ENCODE measurements around the gene DPYD.

Gene DPYD

DNA sequence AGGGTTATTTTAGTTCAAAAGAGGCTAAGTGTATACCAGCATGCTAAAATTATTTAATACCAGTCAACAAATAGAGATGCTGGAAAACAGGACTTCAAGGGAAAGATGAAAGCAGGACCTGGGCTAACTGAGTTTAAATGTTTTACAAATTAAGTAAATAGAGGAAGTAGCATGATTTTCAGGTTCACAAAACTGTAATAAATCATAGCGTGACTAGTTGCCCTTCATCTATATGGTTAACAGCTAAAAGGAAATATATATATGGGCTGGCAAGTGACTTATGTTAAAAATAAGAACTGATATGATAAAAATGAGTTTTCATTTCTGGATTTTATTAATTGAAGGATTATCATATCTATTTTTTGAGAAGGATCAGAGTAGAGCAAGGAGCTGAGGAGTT lies 25.6 kb downstream of the DPYD start:
- no peak for TF ChIP-seq GATA1 (IDR thresholded peaks at IDR 0.05; ENCODE audit: low read depth, low read length)
- DNase-seq: no peak

- TF ChIP-seq POLR2A (IDR thresholded peaks at IDR 0.05; ENCODE audit: low read length): no peak
- no peak for TF ChIP-seq GATA1 (IDR thresholded peaks at IDR 0.05; ENCODE audit: low read depth, low read length)
Measured at GRCh38 chr1:97893844-97894243, 27.0 kb downstream of the DPYD start.

DNA sequence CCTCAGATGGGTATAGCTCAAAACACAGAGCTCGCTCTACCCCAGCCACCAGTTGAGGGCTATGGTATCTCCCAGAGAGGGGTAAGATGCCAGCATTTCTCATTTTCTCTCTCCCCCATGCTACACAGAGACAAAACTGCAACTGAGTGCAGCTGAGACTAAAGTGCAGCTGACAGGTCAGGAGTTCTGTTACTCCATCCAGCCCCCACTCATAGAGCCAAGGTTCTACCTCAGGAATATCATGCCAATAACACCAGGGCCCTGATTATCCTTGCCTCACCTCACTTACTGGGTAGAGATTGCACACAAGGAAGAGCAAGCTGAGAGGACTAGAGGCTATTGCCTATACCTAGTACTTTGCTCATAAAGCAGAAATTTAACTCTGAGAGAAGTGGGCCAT lies 34.6 kb downstream of the DPYD start:
- DNase-seq: no peak
- TF ChIP-seq POLR2A (IDR thresholded peaks at IDR 0.05; ENCODE audit: low read length) (no peak), GATA1 (IDR thresholded peaks at IDR 0.05; ENCODE audit: low read depth, low read length) (no peak)

More at GRCh38 chr1:97893844-97894243, 27.0 kb downstream of the DPYD start:
- no peak for DNase-seq

GRCh38 chr1:97883823-97884222 lies 37.0 kb downstream of the DPYD start:
- TF ChIP-seq POLR2A (IDR thresholded peaks at IDR 0.05; ENCODE audit: low read length) (no peak), GATA1 (IDR thresholded peaks at IDR 0.05; ENCODE audit: low read depth, low read length) (no peak)
- DNase-seq: no peak

DNA sequence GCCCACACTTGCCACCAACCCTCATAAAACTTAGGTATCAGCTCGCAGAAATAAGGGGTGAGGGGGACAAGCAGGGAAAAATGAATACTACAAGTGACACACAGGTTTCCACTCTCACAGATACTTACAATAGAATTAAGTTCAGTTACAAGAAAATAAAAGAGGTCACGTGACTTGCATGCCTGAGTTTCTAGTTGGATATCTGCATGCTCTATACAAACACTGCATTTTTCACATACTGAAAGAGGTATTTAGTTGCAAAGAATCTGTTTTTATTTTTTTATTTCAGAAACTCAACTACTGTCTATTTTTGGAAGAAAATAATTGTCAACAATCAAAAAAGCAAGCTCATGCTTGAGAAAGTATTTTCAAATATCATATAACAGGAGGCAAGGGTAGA lies 43.5 kb downstream of the DPYD start:
- DNase-seq: no peak
- TF ChIP-seq POLR2A (IDR thresholded peaks at IDR 0.05; ENCODE audit: low read length): no peak
- no peak for TF ChIP-seq GATA1 (IDR thresholded peaks at IDR 0.05; ENCODE audit: low read depth, low read length)

GRCh38 chr1:97875996-97876395 lies 44.8 kb downstream of the DPYD start:
- no peak for TF ChIP-seq POLR2A (IDR thresholded peaks at IDR 0.05; ENCODE audit: low read length)
- TF ChIP-seq GATA1 (IDR thresholded peaks at IDR 0.05; ENCODE audit: low read depth, low read length): no peak

DNA sequence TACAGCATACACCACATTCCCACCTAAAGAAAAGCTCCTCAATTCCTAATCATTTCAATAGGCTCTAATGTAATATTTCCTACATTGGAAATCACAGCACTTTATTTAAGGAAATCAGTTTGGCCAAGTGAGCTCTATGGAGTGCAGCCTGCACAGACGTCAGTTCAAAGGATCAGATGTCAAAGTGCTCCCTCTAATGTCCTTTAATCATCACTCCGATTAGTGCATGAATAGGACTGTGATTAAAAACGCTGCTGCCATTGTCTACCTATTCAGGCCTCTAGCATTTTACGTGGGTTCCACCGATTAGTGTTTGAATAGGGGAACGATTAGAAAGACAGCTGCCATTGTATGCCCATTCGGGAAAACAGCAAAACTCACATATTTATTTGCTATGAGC lies 50.2 kb downstream of the DPYD start:
- DNase-seq: no peak
- TF ChIP-seq GATA1 (IDR thresholded peaks at IDR 0.05; ENCODE audit: low read depth, low read length): no peak
- TF ChIP-seq POLR2A (IDR thresholded peaks at IDR 0.05; ENCODE audit: low read length): no peak

More at GRCh38 chr1:97875996-97876395, 44.8 kb downstream of the DPYD start:
- DNase-seq: no peak

DNA sequence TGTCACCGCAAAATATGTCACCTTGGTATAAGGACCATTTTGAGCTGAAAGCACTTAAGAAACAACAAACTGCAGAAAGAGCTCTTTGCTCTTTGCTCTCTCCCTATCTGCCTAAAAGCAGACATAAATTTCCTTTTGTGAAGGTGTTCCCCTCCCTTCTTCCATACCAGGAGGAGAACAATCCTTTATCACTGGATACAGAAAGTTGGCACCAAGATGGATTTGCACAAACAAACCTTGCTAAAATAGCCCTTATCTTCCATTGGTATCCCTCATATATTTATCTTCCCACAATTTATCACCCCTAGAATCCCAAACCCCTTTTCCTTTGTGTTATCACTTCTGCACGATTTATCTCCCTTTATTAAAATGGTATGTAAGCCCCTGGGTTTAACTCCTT lies 51.4 kb downstream of the DPYD start:
- TF ChIP-seq GATA1 (IDR thresholded peaks at IDR 0.05; ENCODE audit: low read depth, low read length) (no peak), POLR2A (IDR thresholded peaks at IDR 0.05; ENCODE audit: low read length) (no peak)
- DNase-seq: no peak

DNA sequence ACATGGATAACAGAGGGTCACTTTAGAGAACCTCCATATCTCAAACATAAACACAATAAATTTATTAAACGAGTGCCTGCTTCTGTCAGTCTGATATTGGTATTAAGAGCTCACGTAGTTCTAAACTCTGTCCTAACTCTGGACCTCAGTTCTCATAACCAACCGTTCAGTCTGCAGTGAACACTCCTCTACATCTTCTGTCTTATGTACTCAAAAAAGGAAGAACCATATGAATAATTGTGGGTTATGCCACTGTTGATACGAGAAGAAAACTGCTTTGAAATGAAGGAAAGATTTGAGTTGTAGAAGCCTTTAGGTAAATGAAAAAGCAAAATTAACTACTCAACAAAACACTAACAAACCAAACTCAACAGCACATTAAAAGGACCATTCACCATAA lies 53.7 kb downstream of the DPYD start:
- no peak for DNase-seq
- TF ChIP-seq POLR2A (IDR thresholded peaks at IDR 0.05; ENCODE audit: low read length) (no peak), GATA1 (IDR thresholded peaks at IDR 0.05; ENCODE audit: low read depth, low read length) (no peak)

- DNase-seq: no peak
- TF ChIP-seq POLR2A (IDR thresholded peaks at IDR 0.05; ENCODE audit: low read length) (no peak), GATA1 (IDR thresholded peaks at IDR 0.05; ENCODE audit: low read depth, low read length) (no peak)
Measured at GRCh38 chr1:97864615-97865014, 56.2 kb downstream of the DPYD start.

- peak; percentile 11 to 66 for DNase-seq
- TF ChIP-seq GATA1 (IDR thresholded peaks at IDR 0.05; ENCODE audit: low read depth, low read length): no peak
Measured at GRCh38 chr1:97853221-97853620, 67.6 kb downstream of the DPYD start.

DNA sequence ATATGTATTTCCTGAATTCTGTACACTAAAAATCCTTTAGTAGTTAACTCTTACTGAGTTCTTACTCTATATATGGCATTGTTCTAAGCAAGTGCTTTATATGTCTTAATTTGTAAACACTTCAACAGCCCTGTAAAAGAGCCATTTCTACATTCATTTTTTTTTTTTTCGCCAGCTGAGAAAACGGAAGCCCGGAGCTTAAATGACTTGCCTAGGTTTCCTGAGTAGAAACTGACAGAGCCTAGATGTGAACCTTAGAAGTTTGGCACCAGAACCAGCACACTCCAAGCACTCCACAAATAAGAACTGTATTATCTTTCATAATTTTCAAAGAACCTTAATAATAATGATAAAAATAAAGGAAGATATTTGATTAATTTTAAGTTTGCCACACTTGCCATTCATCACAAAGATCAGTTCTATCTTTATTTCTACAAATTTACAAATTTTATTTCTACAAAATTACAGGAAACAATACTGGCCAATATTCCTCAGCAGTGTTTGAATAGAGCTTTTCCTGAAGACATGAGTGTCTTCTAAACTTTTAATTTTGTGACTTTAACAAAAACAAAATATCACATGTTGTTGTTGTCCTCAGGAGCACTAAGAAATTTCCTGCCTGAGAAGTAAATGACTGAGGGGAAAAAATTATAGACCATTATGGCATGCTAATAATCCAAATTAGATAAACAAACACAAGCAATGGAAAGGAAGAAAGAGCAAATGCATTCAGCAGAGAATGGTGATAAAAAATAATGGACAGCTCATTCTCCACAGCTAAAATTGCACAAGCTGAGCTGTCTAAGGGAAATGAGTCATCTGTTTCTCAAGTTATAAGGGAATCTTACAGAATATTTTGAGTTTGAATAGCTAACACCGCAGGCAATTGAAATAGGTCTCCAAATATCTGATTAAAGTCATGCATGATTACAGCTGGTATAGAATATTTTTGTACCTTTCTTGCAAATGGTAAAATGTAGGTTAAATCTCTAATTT lies 71.2 kb downstream of the DPYD start:
- TF ChIP-seq GATA1 (IDR thresholded peaks at IDR 0.05; ENCODE audit: low read depth, low read length): no peak
- TF ChIP-seq POLR2A (IDR thresholded peaks at IDR 0.05; ENCODE audit: low read length): no peak
- no peak for DNase-seq

GRCh38 chr1:97845805-97846204 lies 75.0 kb downstream of the DPYD start:
- no peak for TF ChIP-seq POLR2A (IDR thresholded peaks at IDR 0.05; ENCODE audit: low read length)
- TF ChIP-seq GATA1 (IDR thresholded peaks at IDR 0.05; ENCODE audit: low read depth, low read length): no peak
- no peak for DNase-seq

GRCh38 chr1:97844552-97845089 lies 76.2 kb downstream of the DPYD start:
- no peak for TF ChIP-seq GATA1 (IDR thresholded peaks at IDR 0.05; ENCODE audit: low read depth, low read length)
- no peak for TF ChIP-seq POLR2A (IDR thresholded peaks at IDR 0.05; ENCODE audit: low read length)
- DNase-seq: no peak

- TF ChIP-seq GATA1 (IDR thresholded peaks at IDR 0.05; ENCODE audit: low read depth, low read length) (no peak), POLR2A (IDR thresholded peaks at IDR 0.05; ENCODE audit: low read length) (no peak)
- DNase-seq: no peak
Measured at GRCh38 chr1:97841338-97841737, 79.5 kb downstream of the DPYD start.
